ENCODE data around the gene HIGD1B. TPM values are rescaled to one million over a fixed set of nuclear protein-coding genes. Genes with fewer than 3 reads are reported as not detected.

The HIGD1B gene
- polyA plus RNA-seq, 1 donor from 2014 or later: not detected

GRCh38 chr17:44850612-44851011 lies 2.9 kb downstream of the HIGD1B start:
- Mint-ChIP-seq H3K4me1 (peaks cover 0 to 4% (median 0%) of the 10 kb centered on the region in 3 donors), H3K4me3 (peak overlapping the region in 2 of 4 donors; percentile 17 to 67), H3K9me3 (no peaks in the 10 kb centered on the region), H3K27ac (no peak overlapping the region), H3K27me3 (no peaks in the 10 kb centered on the region), H3K36me3 (peaks cover 10% of the 10 kb centered on the region)

GRCh38 chr17:44854192-44854591 lies 6.5 kb downstream of the HIGD1B start:
- H3K4me3 Mint-ChIP-seq: peak overlapping the region in 1 of 4 donors; percentile 17

GRCh38 chr17:44859701-44860100 lies 12.0 kb downstream of the HIGD1B start:
- Mint-ChIP-seq H3K9me3 (no peaks in the 10 kb centered on the region), H3K4me1 (peaks cover 0 to 1% (median 0%) of the 10 kb centered on the region in 3 donors), H3K4me3 (no peak overlapping the region), H3K27me3 (no peaks in the 10 kb centered on the region), H3K36me3 (peaks cover 6% of the 10 kb centered on the region), H3K27ac (peak overlapping the region in 1 of 3 donors; percentile 40)

More at GRCh38 chr17:44854192-44854591, 6.5 kb downstream of the HIGD1B start:
- Mint-ChIP-seq H3K27ac (no peak overlapping the region), H3K36me3 (peaks cover 10% of the 10 kb centered on the region), H3K4me1 (peaks cover 0 to 6% (median 0%) of the 10 kb centered on the region in 3 donors), H3K27me3 (no peaks in the 10 kb centered on the region), H3K9me3 (no peaks in the 10 kb centered on the region)

- Mint-ChIP-seq H3K27ac (no peak overlapping the region), H3K4me3 (no peak overlapping the region), H3K36me3 (peaks cover 4% of the 10 kb centered on the region), H3K27me3 (no peaks in the 10 kb centered on the region), H3K4me1 (no peaks in the 10 kb centered on the region), H3K9me3 (no peaks in the 10 kb centered on the region)
Observed at GRCh38 chr17:44862278-44862914, 14.7 kb downstream of the HIGD1B start.

- H3K36me3 Mint-ChIP-seq: peaks cover 4% of the 10 kb centered on the region
- H3K27me3 Mint-ChIP-seq: no peaks in the 10 kb centered on the region
- H3K9me3 Mint-ChIP-seq: no peaks in the 10 kb centered on the region
- no peak overlapping the region for H3K4me3 Mint-ChIP-seq
- H3K4me1 Mint-ChIP-seq: no peaks in the 10 kb centered on the region
- no peak overlapping the region for H3K27ac Mint-ChIP-seq
Observed at GRCh38 chr17:44863061-44863918, 15.6 kb downstream of the HIGD1B start.

GRCh38 chr17:44864831-44865230 lies 17.1 kb downstream of the HIGD1B start:
- no peaks in the 10 kb centered on the region for H3K27me3 Mint-ChIP-seq
- no peaks in the 10 kb centered on the region for H3K9me3 Mint-ChIP-seq
- peak overlapping the region in 1 of 4 donors; percentile 23 for H3K4me3 Mint-ChIP-seq
- peaks cover 4% of the 10 kb centered on the region for H3K36me3 Mint-ChIP-seq
- no peaks in the 10 kb centered on the region for H3K4me1 Mint-ChIP-seq
- peak overlapping the region in 1 of 3 donors; percentile 80 for H3K27ac Mint-ChIP-seq

GRCh38 chr17:44865231-44865660 lies 17.6 kb downstream of the HIGD1B start:
- H3K27me3 Mint-ChIP-seq: no peaks in the 10 kb centered on the region
- no peak overlapping the region for H3K4me3 Mint-ChIP-seq
- H3K9me3 Mint-ChIP-seq: no peaks in the 10 kb centered on the region
- H3K4me1 Mint-ChIP-seq: no peaks in the 10 kb centered on the region
- H3K36me3 Mint-ChIP-seq: peaks cover 4% of the 10 kb centered on the region
- H3K27ac Mint-ChIP-seq: no peak overlapping the region

GRCh38 chr17:44865931-44866330 lies 18.2 kb downstream of the HIGD1B start:
- Mint-ChIP-seq H3K27ac (peak overlapping the region in 1 of 3 donors; percentile 40), H3K36me3 (peaks cover 4% of the 10 kb centered on the region), H3K4me1 (no peaks in the 10 kb centered on the region), H3K9me3 (no peaks in the 10 kb centered on the region), H3K4me3 (no peak overlapping the region), H3K27me3 (no peaks in the 10 kb centered on the region)

- Mint-ChIP-seq H3K27ac (no peak overlapping the region), H3K27me3 (no peaks in the 10 kb centered on the region), H3K36me3 (peaks cover 7% of the 10 kb centered on the region), H3K9me3 (no peaks in the 10 kb centered on the region), H3K4me3 (no peak overlapping the region), H3K4me1 (no peaks in the 10 kb centered on the region)
Observed at GRCh38 chr17:44867841-44868240, 20.2 kb downstream of the HIGD1B start.

- no peak overlapping the region for H3K4me3 Mint-ChIP-seq
- H3K27ac Mint-ChIP-seq: peak overlapping the region in 1 of 3 donors; percentile 76
- H3K9me3 Mint-ChIP-seq: no peaks in the 10 kb centered on the region
- H3K36me3 Mint-ChIP-seq: peaks cover 5% of the 10 kb centered on the region
- H3K27me3 Mint-ChIP-seq: no peaks in the 10 kb centered on the region
- no peaks in the 10 kb centered on the region for H3K4me1 Mint-ChIP-seq
Observed at GRCh38 chr17:44871556-44871955, 23.9 kb downstream of the HIGD1B start.

GRCh38 chr17:44872131-44872768 lies 24.6 kb downstream of the HIGD1B start:
- H3K27ac Mint-ChIP-seq: no peak overlapping the region
- H3K27me3 Mint-ChIP-seq: no peaks in the 10 kb centered on the region
- peaks cover 5% of the 10 kb centered on the region for H3K36me3 Mint-ChIP-seq
- no peaks in the 10 kb centered on the region for H3K9me3 Mint-ChIP-seq
- no peak overlapping the region for H3K4me3 Mint-ChIP-seq
- no peaks in the 10 kb centered on the region for H3K4me1 Mint-ChIP-seq

- H3K27me3 Mint-ChIP-seq: no peaks in the 10 kb centered on the region
- no peaks in the 10 kb centered on the region for H3K4me1 Mint-ChIP-seq
- H3K27ac Mint-ChIP-seq: no peak overlapping the region
- no peaks in the 10 kb centered on the region for H3K9me3 Mint-ChIP-seq
- no peak overlapping the region for H3K4me3 Mint-ChIP-seq
- peaks cover 5% of the 10 kb centered on the region for H3K36me3 Mint-ChIP-seq
Observed at GRCh38 chr17:44875761-44876160, 28.1 kb downstream of the HIGD1B start.

- H3K9me3 Mint-ChIP-seq: no peaks in the 10 kb centered on the region
- no peaks in the 10 kb centered on the region for H3K27me3 Mint-ChIP-seq
- no peak overlapping the region for H3K4me3 Mint-ChIP-seq
- no peaks in the 10 kb centered on the region for H3K4me1 Mint-ChIP-seq
- no peak overlapping the region for H3K27ac Mint-ChIP-seq
- H3K36me3 Mint-ChIP-seq: peaks cover 2% of the 10 kb centered on the region
Observed at GRCh38 chr17:44877121-44877520, 29.4 kb downstream of the HIGD1B start.

- H3K9me3 Mint-ChIP-seq: no peaks in the 10 kb centered on the region
- peaks cover 2% of the 10 kb centered on the region for H3K36me3 Mint-ChIP-seq
- H3K27ac Mint-ChIP-seq: no peak overlapping the region
- no peaks in the 10 kb centered on the region for H3K4me1 Mint-ChIP-seq
- no peaks in the 10 kb centered on the region for H3K27me3 Mint-ChIP-seq
- no peak overlapping the region for H3K4me3 Mint-ChIP-seq
Observed at GRCh38 chr17:44878627-44879221, 31.0 kb downstream of the HIGD1B start.

GRCh38 chr17:44879376-44879775 lies 31.7 kb downstream of the HIGD1B start:
- Mint-ChIP-seq H3K4me1 (no peaks in the 10 kb centered on the region), H3K27ac (no peak overlapping the region), H3K4me3 (no peak overlapping the region), H3K9me3 (no peaks in the 10 kb centered on the region), H3K36me3 (peaks cover 2% of the 10 kb centered on the region), H3K27me3 (no peaks in the 10 kb centered on the region)

Measured in IgD-negative memory B cell (primary cell).